NOMO-1 treated with dmso at 0.1 percent for 144 hours (cell line): Measurements from ENCODE around the gene CUL4A.

Source experiments
- DNase-seq: peaks from one replicate; lab custom pipeline; 2025; ENCODE audit not compliant: unreplicated experiment; lab: John Stamatoyannopoulos, UW

CUL4A gene

DNA sequence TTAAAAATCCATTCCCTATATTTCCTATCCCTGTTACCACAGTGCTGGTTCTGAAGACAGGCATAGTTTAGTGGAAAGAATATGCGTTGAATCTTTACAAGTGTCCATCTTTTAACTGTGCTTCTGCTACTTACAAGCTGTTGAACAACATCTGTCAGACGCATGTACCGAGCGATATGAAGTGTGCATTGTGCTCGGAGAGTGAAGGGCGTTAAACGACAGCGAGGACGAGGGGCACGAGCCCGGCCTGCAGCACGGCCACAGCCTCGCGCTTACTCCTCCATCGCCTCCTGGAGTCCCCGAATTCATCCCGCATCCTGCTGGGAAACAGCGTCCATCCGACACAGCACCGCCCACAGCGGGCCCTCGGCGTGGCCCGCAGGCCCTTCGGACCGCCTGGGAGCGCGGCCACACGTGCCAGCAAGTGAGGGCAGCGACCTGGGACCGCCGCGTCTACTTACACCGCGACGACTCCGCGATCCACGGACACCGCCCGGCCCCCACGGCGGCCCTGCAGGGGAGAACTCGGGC lies 1.5 kb upstream of the CUL4A start:
- no peak for DNase-seq

DNA sequence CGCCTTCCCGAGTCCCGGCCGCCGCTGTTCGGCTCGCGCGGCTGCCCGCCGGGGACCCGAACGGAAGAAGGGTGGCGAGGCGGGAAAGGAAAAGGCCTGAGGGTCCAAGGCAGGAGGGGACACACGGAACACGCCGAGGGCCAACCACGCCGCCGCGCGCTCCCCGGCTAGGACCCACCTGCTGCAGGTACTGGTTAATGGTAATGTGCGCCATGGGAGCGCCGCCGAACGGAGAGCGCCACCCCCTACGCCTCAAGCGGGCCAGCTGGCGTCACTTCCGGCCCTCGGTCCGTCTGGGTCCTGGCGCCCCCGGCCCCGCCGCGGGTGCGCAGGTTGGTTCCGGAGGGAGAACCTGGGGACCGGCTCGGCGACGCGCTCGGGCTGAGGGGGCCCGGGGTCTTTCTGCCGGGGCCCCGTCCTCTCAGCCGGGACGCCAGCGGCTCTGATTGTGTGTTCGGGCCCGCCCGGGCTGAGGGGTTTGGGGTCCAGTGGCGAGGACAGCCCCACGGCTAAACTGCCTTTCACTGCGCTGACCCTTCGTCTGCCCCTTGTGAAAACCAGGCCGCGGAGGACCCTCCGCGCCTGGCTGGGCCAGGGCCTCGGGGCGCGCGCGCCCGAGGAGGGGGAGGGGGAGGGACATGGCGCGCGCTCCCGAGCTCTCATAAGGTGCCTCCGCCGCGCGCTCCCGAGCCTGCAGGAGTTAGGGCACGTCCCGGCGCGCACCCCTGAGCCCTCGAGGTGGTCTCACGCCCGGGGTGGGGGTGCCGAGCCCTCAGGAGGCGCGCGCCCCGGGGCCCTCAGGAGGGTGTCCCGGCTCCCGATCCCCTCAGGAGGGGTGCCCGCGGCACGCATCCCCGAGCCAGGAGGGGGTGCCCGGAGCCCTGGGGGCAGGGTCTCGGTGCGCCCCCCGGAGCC lies 735 bp upstream of the CUL4A start, which contains the start of gene PCID2:
PCID2 (minus strand) TSS at position 249 of the 915 bp plus-strand sequence; CDS start at position 214, 35 bp downstream.
- peak; percentile 66 for DNase-seq

DNA sequence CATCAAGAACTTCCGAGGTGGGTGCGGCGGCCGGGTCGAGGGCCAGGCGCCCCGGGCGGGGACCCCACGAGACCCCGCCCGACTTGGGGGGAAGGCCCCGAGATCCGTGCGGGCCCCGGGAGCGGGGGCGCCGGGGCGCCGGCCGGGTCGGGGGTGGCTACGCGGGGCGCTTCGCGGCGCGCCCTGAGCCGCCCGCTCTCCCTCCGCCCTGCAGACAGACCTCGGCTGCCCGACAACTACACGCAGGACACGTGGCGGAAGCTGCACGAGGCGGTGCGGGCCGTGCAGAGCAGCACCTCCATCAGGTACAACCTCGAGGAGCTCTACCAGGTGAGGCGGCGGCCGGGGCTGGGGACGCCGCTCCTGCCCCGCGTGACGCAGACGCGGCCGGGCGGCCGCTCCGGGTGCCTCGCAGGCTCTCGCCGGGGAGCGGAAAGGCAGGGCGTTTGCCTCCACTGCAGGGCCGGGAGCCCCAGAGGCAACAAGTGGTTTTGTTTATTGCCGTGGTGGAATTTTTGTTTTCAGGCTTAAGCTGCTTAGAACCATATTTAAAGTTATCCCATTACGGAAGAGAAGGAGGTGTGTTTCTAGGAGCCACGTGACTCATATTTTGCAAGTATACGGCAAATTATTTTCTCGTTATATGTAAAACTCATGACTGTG lies 477 bp downstream of the CUL4A start:
- peak; percentile 39 for DNase-seq

DNA sequence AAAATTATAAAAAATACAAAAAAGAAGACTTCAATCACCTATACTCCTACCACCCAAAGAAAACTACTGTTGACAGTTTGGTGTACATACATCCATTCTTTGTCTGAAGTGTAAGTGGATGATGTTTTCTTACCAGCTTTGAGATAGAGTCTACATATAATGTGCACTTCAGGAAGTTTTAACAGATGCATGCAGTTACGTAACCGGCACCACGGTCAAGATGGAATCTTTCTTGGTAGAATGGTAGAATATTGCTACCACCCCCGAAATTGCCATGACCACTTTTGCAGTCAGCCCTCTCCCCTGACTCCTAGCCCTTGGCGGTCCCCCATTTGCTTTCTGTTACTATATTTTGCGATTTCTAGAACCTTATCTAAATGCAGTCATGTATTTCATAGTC lies 1.4 kb downstream of the CUL4A start:
- no peak for DNase-seq

DNA sequence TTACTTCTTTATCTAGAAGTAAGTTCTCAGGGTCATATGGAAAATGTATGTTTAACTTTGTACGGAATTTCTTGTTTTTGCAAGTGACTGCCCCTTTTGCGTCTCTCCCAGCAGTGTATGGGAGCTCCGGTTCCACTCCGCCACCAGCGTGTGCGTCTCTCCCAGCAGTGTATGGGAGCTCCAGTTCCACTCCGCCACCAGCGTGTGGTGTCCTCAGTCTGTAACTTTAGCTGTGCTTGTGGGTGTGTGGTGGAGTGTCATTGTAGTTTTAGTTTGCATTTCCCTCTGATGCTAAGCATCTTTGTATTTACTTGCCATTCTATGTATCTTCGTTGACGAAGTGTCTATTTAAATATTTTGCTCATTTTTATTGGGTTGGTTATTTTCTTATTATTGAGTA lies 2.4 kb downstream of the CUL4A start:
- no peak for DNase-seq

DNA sequence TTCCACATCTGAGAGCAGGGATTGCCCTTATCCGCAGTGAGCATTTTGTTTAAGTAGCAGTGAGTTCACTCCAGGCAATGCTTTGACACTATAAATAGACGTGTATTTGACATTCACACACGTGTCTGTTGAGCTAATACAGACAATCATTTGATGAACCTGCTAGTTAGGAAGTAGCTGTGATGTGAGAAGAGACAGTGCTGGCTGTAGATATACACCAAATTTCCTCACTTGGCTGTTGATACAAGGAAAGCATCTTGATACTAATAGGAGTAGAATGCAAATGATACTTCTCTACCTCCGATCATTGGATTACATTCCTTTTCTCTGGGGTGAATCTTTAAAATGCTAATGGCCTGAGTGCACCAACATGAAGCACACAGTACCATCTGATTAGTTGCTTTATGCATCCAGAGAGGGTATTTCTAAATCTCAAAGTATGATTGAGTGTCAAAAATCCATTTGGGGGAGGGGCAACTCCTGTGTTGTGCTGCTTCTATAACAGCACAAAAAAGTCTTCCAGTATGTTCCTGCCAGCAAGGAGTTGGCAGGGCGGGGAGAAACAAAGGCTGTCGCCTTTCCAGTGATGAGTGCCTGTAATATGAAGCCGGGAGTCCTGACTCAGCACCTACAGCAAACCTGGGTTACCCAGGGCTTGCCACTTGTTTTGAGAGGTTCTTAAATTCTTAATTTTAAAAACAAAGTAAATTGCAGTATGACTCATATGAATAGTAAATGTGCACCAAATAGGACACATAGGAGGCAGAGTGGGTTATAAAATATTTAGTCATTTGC lies 7.0 kb downstream of the CUL4A start:
- no peak for DNase-seq

DNA sequence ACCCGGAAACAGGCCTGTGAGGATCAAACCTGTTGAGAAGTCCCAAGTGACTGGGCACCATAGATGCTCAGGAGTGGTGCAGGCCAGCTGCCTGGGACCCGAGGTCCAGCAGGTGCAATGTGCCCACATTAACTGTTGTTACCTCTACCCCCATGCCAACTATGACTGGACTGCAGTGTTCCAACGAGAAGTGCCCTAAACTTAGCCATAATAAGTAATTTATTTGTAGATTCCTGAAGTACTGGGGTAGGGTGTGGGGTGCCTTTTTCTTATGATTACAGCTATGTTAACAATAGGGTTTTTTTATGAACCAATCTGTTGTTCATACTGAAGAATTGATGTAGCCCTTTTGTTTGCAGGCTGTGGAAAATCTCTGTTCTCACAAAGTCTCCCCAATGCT lies 9.2 kb downstream of the CUL4A start:
- no peak for DNase-seq

DNA sequence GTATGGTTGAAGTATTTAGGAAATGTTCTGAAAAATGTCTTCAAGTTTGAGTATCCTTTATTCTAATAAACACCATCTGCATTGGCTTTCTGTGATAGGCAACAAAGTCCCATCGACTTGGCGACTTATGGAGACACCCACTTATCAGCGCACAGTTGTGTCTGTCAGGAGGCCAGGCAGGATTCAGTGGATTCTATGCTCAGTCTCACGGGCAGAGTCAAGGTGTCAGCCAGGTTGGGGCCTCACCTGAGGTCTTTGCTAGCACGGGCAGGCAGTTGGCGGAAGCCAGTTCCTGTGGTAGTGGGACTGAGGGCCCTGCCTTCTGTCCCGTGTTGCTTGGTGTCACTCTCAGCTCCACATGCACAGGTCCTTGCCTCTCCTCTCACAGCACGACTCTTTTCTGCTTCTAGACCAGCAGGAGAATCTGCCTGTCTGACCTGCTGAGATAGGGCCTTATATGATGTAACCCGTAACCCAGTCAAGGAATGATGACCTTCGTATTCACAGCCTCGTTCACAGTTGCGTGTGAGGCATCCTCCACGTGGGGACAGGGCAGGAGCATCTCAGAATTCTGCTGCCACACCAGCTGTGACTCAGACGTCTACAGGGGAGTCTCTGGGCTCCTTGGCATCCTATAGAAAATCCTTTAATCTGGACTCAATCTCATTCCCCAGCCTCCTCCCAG lies 10.0 kb downstream of the CUL4A start:
- no peak for DNase-seq

DNA sequence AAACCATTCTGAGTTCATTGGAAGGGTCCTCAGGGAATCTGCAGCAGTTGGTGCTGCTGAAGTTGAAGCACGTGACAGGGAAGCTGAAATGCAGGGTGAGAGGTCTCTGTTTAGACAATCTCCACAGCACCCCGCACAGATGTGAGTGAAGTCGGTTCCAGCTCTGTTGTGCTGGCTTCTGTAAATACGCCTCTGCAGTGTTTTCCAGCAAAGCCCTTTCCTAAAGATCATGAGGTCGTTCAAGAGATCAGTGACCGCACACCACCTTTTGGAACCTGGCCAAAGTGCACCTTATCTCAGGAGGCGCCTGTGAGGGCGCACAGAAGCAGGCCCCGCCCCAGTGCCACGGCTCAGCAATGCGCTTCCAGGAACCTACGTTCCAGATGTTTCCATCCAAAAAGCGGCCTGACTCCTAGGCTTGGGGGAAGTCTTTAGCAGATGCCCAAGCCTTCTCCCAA lies 10.8 kb downstream of the CUL4A start:
- DNase-seq, result no peak

DNA sequence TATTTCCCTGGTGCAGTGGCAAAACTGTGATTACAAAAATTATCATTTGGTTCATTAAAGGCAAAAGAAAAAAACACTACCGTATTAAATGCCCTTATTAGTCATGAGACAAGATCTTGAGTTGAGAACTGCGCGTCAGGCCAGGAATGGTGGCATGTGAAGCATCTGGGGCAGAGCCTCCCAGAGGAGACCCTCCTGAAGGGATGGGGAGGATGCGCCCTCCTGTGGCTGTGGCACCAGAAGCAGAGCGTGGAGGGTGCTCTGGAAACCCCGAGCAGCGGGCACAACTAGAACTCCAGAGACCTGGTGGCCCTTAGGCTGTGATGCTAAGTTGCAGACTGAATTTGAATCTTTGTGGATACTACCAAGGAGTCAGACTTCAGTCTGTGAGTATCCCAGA lies 11.5 kb downstream of the CUL4A start:
- DNase-seq, result no peak

DNA sequence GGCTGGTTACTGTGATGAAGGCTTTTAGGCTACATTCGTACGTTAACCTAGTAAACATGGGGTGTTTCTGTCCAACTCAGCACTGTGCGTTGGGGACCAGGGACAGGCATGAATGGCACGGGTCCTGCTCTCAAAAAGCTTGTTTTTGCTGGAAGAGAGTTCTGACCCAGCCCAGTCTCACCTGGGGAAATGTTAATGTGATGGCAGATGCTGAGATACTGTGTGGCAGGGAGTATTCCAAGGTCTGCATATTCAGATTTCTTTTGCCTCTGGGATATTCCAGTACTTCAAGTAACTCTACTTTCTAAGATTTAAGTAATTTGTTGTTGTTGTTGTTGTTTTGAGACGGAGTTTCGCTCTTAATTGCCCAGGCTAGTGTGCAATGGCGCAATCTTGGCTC lies 13.7 kb downstream of the CUL4A start:
- no peak for DNase-seq

DNA sequence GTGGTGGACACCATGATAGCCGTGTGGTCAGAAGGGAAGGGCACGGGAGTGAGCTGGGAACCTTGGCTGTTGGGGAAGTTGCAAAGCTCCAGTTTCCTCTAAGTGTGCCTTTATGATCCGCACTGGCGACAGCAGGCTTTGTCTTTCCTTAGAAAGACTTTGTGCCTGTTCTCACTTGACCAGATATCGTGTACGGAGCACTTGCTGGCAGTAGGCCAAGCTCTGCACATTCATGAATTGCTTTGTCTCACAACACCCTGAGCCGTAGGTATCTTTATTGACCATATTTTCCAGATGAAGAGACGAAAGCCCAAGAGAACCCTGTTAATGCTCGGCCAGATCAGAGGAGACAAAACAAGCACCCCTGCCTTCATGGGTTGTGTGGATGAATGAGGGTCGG lies 15.1 kb downstream of the CUL4A start:
- no peak for DNase-seq

DNA sequence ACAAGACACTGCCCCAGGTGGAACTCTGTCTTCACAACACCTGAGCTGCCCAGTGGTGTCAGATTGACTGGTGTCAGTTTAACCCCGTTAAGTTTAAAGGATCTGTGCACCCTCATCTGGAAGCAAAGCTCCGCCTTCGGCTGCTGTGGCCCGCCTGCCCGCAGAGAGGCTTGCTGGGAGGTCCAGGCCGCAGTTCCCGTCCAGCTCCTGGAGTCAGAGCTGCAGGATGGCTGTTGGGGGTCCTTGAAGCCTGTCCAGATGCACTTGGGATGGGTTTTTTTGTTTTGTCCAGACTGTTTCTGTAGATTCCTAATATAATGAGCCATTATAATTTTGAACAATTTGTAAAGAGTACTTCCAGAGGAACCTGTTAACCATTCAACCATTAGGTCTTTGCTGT lies 16.1 kb downstream of the CUL4A start:
- DNase-seq, result no peak

DNA sequence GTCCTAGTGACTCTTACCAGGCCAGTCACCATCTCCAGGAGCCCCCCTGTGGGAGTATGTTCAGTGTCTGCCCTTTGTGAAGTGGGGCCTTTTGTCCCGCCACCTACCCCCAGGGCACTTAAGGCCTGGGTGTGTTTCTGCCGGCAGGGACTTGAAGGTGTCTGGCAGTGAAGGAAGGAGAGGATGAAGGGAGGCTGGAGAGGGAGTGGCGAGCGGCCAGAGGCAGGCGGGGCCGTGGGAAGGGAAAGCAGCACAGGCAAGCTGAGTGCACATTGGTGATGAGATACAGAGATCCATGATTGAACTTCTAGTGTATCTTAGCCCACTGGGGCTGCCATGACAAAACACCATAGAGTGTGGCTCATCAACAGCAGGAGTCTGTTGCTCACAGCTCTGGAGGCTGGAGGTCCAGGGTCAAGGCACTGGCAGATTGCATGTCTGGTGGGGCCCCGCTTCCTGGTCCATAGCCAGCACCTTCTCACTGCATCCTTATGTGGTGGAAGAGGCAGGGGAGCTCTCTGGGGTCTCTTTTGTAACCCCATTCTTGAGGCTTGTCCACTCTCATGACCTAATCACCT lies 17.5 kb downstream of the CUL4A start:
- no peak for DNase-seq

DNA sequence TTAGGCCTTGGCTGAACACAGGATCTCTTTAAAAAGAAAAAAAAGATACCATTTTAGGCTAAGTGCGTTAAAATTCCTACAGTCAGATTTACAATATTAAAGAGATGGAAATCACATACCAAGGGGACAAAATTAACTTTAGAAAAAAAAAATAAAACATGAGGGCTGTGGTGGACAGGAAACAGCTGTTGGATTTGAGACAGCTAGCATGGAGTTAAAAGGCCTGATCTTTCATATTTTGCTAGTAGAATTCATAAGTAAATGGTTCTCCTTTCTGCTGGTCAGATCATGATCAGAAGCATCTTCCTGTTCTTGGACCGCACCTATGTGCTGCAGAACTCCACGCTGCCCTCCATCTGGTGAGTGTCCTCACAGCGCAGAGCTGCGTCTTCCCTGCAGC lies 19.7 kb downstream of the CUL4A start:
- no peak for DNase-seq

DNA sequence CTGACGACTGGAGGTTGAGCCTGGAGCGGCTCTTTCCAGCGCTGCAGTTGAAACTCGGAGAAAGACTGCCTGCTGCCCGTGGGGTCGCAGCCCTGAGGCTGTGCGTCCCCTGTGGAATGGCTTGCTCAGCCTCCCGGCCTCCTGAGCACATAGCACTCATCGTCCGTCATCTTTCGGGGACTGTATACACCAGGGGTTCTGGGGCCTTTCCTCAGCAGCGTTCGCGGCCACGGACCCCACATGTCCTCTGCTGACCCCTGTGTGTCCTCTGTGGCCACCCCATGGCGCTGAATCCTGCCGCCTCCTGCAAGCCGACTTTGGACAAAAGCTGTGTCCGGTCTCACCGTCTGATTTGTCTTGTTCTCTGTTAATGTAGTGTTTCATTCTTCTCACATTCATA lies 20.4 kb downstream of the CUL4A start:
- no peak for DNase-seq

DNA sequence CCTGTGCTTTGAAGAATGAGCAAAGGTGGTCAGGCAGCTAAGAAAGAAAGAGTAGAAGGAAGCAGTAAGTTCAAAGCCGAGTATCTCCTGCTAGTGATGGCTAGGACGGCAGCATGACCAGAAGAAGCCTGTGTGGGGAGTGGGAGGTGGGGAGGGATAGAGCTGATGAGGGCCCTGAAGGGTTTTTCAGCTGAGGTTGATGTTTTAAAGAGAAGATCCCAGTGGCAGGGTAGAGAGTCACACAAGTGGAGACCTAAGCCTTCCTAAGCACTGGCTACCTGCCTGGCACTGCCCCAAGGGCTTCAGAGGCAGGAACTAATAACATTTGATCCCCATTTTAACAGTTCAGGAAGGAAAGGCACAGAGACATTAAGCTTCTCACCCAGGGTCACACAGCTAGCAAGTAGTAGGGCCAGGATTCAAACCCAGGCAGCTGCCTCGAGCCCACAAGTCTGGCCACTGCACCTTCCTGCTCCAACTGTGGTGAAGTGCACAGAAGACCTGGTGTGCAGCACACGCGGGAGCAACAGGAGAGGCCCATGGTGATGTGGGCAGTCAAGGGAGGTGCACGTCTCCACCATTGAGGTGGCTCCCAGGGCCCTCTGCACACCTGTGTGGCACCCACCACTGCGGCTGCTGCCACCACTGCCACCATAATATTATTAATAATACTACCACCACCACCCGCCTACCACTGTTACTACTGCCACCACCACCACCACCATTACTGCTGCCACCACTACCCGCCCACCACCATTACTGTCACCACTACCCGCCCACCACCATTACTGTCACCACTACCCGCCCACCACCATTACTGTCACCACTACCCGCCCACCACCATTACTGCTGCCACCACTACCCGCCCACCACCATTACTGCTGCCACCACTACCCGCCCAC lies 22.1 kb downstream of the CUL4A start:
- no peak for DNase-seq

DNA sequence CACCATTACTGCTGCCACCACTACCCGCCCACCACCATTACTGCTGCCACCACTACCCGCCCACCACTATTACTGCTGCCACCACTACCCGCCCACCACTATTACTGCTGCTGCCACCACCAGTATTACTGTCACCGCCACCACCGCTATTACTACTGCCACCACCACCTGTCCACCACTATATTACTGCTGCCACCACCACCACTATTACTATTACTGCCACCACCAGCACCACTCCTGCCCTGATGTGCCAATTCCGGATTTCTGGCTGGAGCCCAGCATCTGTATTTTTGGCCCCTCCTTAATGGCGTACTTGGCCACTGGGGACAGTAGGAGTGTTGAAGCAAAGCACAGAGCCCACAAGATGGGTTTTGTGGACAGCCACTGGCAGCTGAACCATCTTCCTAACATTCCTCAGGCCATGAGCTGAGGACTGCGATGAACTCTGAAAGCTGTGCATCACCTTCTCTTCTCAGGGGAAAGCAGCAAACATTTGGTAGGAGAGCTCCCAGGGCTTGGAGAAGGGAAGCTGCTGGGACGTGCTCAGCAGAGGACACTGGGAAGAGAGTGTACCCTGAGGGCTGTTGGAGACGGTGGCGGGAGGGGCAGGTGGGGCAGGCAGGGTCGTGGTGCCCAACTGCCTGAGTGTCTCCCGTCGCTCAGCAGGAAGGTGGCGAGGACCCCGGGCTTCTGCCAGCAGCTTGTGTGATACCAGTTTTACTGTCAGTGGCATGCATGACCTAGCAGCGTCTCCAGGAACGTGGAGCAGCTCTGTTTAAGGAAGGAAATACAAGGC lies 23.0 kb downstream of the CUL4A start:
- no peak for DNase-seq
